ENCODE results near the gene CREBL2.
"Not testable (repeated sequence)": the region's sequence is repeated elsewhere in the genome, so short reads cannot be mapped to it uniquely, and the experiment has no call there.

Gene CREBL2

DNA sequence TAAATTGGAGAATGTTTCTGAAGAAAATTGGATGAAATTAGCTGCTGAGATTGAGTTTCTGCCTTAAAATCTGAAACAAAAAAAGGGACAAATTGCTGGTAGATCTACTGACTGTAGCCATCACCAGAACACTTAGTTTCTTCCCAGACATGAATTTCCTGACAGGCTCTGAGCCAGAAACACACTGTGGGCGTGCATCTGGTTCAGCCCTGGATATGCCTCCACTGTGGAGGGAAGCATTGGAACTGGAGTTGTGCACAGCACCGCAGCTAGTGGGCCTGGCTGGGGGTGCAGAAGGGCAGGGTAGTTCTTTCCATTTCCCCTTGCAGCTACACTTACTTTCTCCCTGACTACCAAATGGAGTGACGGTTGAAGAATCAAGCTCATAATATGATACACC is 31.2 kb downstream of the CREBL2 start:
- no peak overlapping the region for H2AK5ac ChIP-seq (ENCODE audit: low read length)
- no peak overlapping the region for H3K4me2 ChIP-seq (ENCODE audit: low read length)
- no peak overlapping the region for H2BK5ac ChIP-seq (ENCODE audit: low read depth, low read length, poor library complexity)
- H4K12ac ChIP-seq (ENCODE audit: low read depth, low read length) = no peak overlapping the region
- peaks cover 8% of the 10 kb centered on the region for H3K9me3 ChIP-seq (ENCODE audit: insufficient read depth, low read depth, low read length)
- H3K27me3 ChIP-seq (ENCODE audit: insufficient read depth, low read length) = no peaks in the 10 kb centered on the region
- no peak overlapping the region for H4K91ac ChIP-seq (ENCODE audit: low read depth, low read length)
- H3K4me3 ChIP-seq (ENCODE audit: low read depth, low read length) = no peak overlapping the region
- H3K4me1 ChIP-seq (ENCODE audit: control insufficient read depth in 1 of 2, insufficient read depth in 2 of 2, low read length in 2 of 2) = no peaks in the 10 kb centered on the region
- no peak overlapping the region for H2BK120ac ChIP-seq (ENCODE audit: insufficient read depth, low read length, poor library complexity)
- WGBS (ENCODE audit: extremely low coverage, insufficient coverage, insufficient read length) = no CpG with 5 or more reads among the region's 3 CpGs
- no peak overlapping the region for H2AFZ ChIP-seq (ENCODE audit: insufficient read depth, low read length, poor library complexity)
- peaks cover 3% of the 10 kb centered on the region in 2 experiments for H3K36me3 ChIP-seq (ENCODE audit: control insufficient read depth in 1 of 2, insufficient read depth in 2 of 2, low read length in 2 of 2)
- H3K27ac ChIP-seq (ENCODE audit: low read depth, low read length) = no peak overlapping the region
- H3K79me1 ChIP-seq (ENCODE audit: low read length) = no peaks in the 10 kb centered on the region
- no peak overlapping the region for H3K4ac ChIP-seq (ENCODE audit: low read depth, low read length)
- no peak overlapping the region for H3K14ac ChIP-seq (ENCODE audit: low read length)
- H3K18ac ChIP-seq (ENCODE audit: low read length) = no peak overlapping the region
- H3K79me2 ChIP-seq (ENCODE audit: control insufficient read depth, insufficient read depth, low read length, poor library complexity) = no peaks in the 10 kb centered on the region
- no peak overlapping the region for H2BK12ac ChIP-seq (ENCODE audit: low read length)
- DNase-seq = no peak
- H3K23ac ChIP-seq (ENCODE audit: low read length) = no peak overlapping the region
- H4K8ac ChIP-seq (ENCODE audit: low read depth, low read length) = no peak overlapping the region
- no peak overlapping the region for H3K9ac ChIP-seq (ENCODE audit: low read length)

DNA sequence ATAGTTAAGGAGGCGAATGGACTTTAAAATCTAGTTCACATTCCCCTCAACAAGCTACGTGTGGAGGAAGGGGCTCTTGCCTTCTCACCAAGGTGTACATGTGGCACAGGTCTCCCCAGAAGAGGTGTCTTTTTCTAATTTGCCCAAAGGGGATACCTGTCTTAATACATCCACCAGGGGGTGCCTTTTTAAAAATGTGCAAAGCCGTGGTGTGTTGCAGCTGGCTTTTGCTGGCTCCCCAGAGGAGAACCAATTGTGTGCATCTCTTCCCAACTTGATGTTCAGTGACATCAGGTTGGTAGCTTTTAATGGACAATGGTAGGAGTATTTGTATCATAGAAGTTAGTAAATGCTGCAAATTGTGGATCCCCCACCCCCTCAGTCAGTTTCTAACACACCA is 33.8 kb downstream of the CREBL2 start:
- Histone ChIP-seq H3K4ac (ENCODE audit: low read depth, low read length) (no peak overlapping the region), H3K9me3 (ENCODE audit: insufficient read depth, low read depth, low read length) (peaks cover 13% of the 10 kb centered on the region), H2BK5ac (ENCODE audit: low read depth, low read length, poor library complexity) (no peak overlapping the region), H3K14ac (ENCODE audit: low read length) (no peak overlapping the region), H4K8ac (ENCODE audit: low read depth, low read length) (no peak overlapping the region), H3K36me3 (ENCODE audit: control insufficient read depth in 1 of 2, insufficient read depth in 2 of 2, low read length in 2 of 2) (peaks cover 1 to 3% of the 10 kb centered on the region in 2 experiments), H3K4me1 (ENCODE audit: control insufficient read depth in 1 of 2, insufficient read depth in 2 of 2, low read length in 2 of 2) (no peaks in the 10 kb centered on the region), H3K79me1 (ENCODE audit: low read length) (no peaks in the 10 kb centered on the region), H3K23ac (ENCODE audit: low read length) (no peak overlapping the region), H3K79me2 (ENCODE audit: control insufficient read depth, insufficient read depth, low read length, poor library complexity) (no peaks in the 10 kb centered on the region), H3K4me3 (ENCODE audit: low read depth, low read length) (no peak overlapping the region), H3K4me2 (ENCODE audit: low read length) (no peak overlapping the region), H4K12ac (ENCODE audit: low read depth, low read length) (no peak overlapping the region), H3K27me3 (ENCODE audit: insufficient read depth, low read length) (no peaks in the 10 kb centered on the region), H3K18ac (ENCODE audit: low read length) (no peak overlapping the region), H2BK120ac (ENCODE audit: insufficient read depth, low read length, poor library complexity) (no peak overlapping the region), H2AFZ (ENCODE audit: insufficient read depth, low read length, poor library complexity) (no peak overlapping the region), H4K91ac (ENCODE audit: low read depth, low read length) (no peak overlapping the region), H3K9ac (ENCODE audit: low read length) (no peak overlapping the region), H2BK12ac (ENCODE audit: low read length) (no peak overlapping the region), H2AK5ac (ENCODE audit: low read length) (no peak overlapping the region), H3K27ac (ENCODE audit: low read depth, low read length) (no peak overlapping the region)
- no CpG with 5 or more reads among the region's 3 CpGs for WGBS (ENCODE audit: extremely low coverage, insufficient coverage, insufficient read length)
- DNase-seq = peak in 1 of 2 donors; percentile 40

DNA sequence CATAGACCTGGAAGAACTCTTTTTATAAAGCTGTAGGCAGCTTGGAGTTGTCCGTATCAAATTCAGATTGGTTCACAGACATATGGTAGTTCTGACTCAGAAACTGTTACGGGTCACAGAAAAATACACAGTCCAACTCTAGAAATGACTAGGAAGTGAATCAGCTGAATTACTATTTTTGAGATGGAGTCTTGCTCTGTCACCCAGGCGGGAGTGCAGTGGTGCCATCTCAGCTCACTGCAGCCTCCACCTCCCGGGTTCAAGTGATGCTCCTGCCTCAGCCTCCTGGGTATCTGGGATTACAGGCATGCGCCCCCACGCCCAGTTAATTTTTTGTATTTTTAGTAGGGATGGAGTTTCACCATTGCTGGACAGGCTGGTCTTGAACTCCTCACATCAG is 34.3 kb downstream of the CREBL2 start:
- not testable (repeated sequence) for H3K14ac ChIP-seq (ENCODE audit: low read length); DNase-seq; H2BK120ac ChIP-seq (ENCODE audit: insufficient read depth, low read length, poor library complexity); H3K4me2 ChIP-seq (ENCODE audit: low read length); H3K4me1 ChIP-seq (ENCODE audit: control insufficient read depth in 1 of 2, insufficient read depth in 2 of 2, low read length in 2 of 2); H3K4me3 ChIP-seq (ENCODE audit: low read depth, low read length); H3K23ac ChIP-seq (ENCODE audit: low read length); H3K27ac ChIP-seq (ENCODE audit: low read depth, low read length); H2AK5ac ChIP-seq (ENCODE audit: low read length); H3K79me2 ChIP-seq (ENCODE audit: control insufficient read depth, insufficient read depth, low read length, poor library complexity); H3K4ac ChIP-seq (ENCODE audit: low read depth, low read length); H4K8ac ChIP-seq (ENCODE audit: low read depth, low read length); H3K79me1 ChIP-seq (ENCODE audit: low read length); H2AFZ ChIP-seq (ENCODE audit: insufficient read depth, low read length, poor library complexity); H3K18ac ChIP-seq (ENCODE audit: low read length); H3K9ac ChIP-seq (ENCODE audit: low read length); H4K91ac ChIP-seq (ENCODE audit: low read depth, low read length); H2BK5ac ChIP-seq (ENCODE audit: low read depth, low read length, poor library complexity); H4K12ac ChIP-seq (ENCODE audit: low read depth, low read length); H3K36me3 ChIP-seq (ENCODE audit: control insufficient read depth in 1 of 2, insufficient read depth in 2 of 2, low read length in 2 of 2); H2BK12ac ChIP-seq (ENCODE audit: low read length); H3K27me3 ChIP-seq (ENCODE audit: insufficient read depth, low read length)
- peaks cover 13% of the 10 kb centered on the region for H3K9me3 ChIP-seq (ENCODE audit: insufficient read depth, low read depth, low read length)
- no CpG with 5 or more reads among the region's 6 CpGs for WGBS (ENCODE audit: extremely low coverage, insufficient coverage, insufficient read length)

DNA sequence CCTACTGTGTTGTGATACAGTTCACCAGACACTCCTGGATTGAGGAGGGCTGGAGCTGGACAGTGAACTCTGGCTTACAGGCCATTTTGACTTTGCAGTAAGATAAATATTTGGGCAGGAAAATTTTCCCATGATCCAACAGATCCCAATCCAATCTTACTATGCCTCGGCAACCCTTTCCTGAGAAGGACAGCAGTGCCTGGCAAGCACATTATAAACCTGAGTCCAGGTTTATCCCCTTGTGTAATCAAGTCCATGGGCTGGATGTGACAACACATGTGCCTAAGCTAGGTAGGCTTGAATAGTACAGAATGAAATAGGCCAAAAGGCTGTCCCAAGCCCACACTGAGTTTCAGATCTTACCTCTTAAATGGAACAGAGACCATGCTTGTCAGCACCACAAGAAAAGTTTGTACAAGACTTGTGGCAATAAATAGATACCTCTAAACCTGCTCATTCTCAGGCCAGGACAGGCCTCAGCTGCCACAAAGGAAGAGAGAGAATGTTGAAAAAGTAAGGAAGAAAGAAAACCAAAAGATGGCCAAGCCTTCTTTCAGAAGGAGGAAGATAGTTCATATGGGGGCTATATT is 34.9 kb downstream of the CREBL2 start:
- Histone ChIP-seq H3K4me3 (ENCODE audit: low read depth, low read length) (no peak overlapping the region), H3K27ac (ENCODE audit: low read depth, low read length) (no peak overlapping the region), H3K23ac (ENCODE audit: low read length) (no peak overlapping the region), H3K18ac (ENCODE audit: low read length) (no peak overlapping the region), H3K14ac (ENCODE audit: low read length) (no peak overlapping the region), H2AFZ (ENCODE audit: insufficient read depth, low read length, poor library complexity) (no peak overlapping the region), H4K12ac (ENCODE audit: low read depth, low read length) (no peak overlapping the region), H3K27me3 (ENCODE audit: insufficient read depth, low read length) (no peaks in the 10 kb centered on the region), H3K4me2 (ENCODE audit: low read length) (no peak overlapping the region), H2BK5ac (ENCODE audit: low read depth, low read length, poor library complexity) (no peak overlapping the region), H3K79me1 (ENCODE audit: low read length) (no peaks in the 10 kb centered on the region), H4K91ac (ENCODE audit: low read depth, low read length) (no peak overlapping the region), H3K9me3 (ENCODE audit: insufficient read depth, low read depth, low read length) (peaks cover 13% of the 10 kb centered on the region), H3K4ac (ENCODE audit: low read depth, low read length) (no peak overlapping the region), H2BK120ac (ENCODE audit: insufficient read depth, low read length, poor library complexity) (no peak overlapping the region), H2BK12ac (ENCODE audit: low read length) (no peak overlapping the region), H4K8ac (ENCODE audit: low read depth, low read length) (no peak overlapping the region), H3K79me2 (ENCODE audit: control insufficient read depth, insufficient read depth, low read length, poor library complexity) (no peaks in the 10 kb centered on the region), H3K4me1 (ENCODE audit: control insufficient read depth in 1 of 2, insufficient read depth in 2 of 2, low read length in 2 of 2) (no peaks in the 10 kb centered on the region), H2AK5ac (ENCODE audit: low read length) (no peak overlapping the region), H3K9ac (ENCODE audit: low read length) (no peak overlapping the region), H3K36me3 (ENCODE audit: control insufficient read depth in 1 of 2, insufficient read depth in 2 of 2, low read length in 2 of 2) (peaks cover 0 to 2% of the 10 kb centered on the region in 2 experiments)
- WGBS (ENCODE audit: extremely low coverage, insufficient coverage, insufficient read length) = no CpG with 5 or more reads among the region's 1 CpG
- no peak for DNase-seq
